BE2C (cell line): ENCODE results near the gene ADD2.

ENCODE experiments used
- DNase-seq: peaks from one replicate; pipeline ENCODE4 v3.0.0-alpha.2; 2020
- H3K27me3 ChIP-seq: fragments of 250-450 bp; sonication (Bioruptor Pico); 2 replicates; pipeline ENCODE4 v1.5.1; 2020; ENCODE audit warnings: mild to moderate bottlenecking
- H3K36me3 ChIP-seq: fragments of 250-450 bp; sonication (Bioruptor Pico); 2 replicates; pipeline ENCODE4 v1.5.1; 2020; ENCODE audit warnings: mild to moderate bottlenecking
- H3K4me1 ChIP-seq: fragments of 250-450 bp; sonication (Bioruptor Pico); 2 replicates; pipeline ENCODE4 v1.5.1; 2020
- H3K4me3 ChIP-seq: 2 replicates; pipeline ENCODE4 v1.5.1; 2011; ENCODE audit warnings: low read depth, low read length
- H3K9me3 ChIP-seq: fragments of 250-450 bp; sonication (Bioruptor Pico); 2 replicates; pipeline ENCODE4 v1.5.1; 2020
- CTCF ChIP-seq: IDR thresholded peaks from 2 replicates; pipeline ENCODE4 v1.5.1; 2012; ENCODE audit warnings: mild to moderate bottlenecking, low read depth, low read length

The ADD2 gene

DNA sequence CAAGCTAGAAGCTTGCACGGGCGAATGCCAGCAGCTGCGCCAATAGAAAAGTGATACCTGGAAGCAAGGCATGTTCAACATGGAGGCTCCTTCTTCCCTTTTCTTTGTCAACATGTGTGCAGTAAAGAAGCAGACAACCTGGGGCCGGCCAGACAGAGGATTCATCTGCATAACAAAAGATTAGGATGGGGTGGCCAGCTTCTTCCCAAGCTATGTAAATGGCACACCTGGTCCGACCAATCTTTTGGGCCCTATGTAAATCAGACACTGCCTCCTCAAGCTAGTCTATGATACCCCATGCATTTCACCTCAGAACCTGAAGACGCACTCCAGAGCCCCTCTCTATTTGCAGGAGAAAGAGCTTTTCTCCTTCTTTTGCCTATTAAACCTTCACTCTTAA, 148.0 kb downstream of the ADD2 start:
- no peaks in the 10 kb centered on the region for H3K36me3 ChIP-seq
- no peak for TF ChIP-seq CTCF
- H3K4me1 ChIP-seq = no peaks in the 10 kb centered on the region
- no peak for DNase-seq
- no peaks in the 10 kb centered on the region for H3K9me3 ChIP-seq
- H3K4me3 ChIP-seq = no peak overlapping the region
- H3K27me3 ChIP-seq = no peaks in the 10 kb centered on the region

DNA sequence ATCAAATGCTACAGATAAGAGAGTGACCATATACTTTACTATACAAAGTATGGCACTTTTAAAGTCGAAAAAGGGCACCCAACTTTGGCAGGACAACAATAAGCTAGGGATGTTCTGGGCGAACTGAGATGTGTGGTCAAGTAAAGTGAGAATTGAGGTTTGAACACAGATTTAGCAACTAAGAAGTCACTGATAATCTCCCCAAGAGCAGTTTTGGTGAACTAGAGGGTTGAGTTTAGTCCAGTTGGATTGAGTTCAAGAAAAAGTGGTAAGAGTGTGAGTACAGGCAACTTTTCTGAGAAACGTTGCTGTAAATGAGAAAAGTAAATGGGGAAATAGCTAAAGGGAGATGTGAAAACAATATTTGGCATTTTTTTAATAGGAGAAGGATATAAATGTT, 148.8 kb downstream of the ADD2 start:
- Histone ChIP-seq H3K36me3 (no peaks in the 10 kb centered on the region), H3K9me3 (no peaks in the 10 kb centered on the region), H3K27me3 (no peaks in the 10 kb centered on the region), H3K4me3 (no peak overlapping the region), H3K4me1 (no peaks in the 10 kb centered on the region)
- no peak for TF ChIP-seq CTCF
- no peak for DNase-seq

DNA sequence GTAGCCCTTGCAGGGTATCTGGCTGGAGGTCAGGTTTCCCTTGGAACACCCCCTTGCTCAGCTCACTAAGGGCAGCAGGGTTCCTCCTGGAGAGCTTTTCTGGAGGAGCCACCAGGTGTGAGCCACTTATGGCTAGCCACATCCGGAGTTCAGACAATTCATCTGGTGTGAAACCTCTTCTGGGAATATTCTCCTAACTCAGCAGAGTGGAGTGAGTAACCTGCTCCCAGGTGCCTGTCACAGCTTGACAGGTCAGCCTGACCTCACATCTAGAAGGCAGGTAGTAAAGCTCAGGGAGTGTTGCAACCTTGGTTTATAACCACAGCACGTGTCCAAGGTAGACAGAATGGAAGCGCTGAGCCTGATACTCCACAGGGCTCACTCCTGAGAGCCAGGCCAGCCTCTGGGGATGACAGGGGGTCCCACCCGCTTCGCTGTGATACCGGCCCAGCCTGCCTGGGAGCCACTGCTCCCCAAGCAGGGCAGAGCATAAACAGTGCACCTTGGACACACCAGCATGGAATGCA, 151.8 kb downstream of the ADD2 start:
- Histone ChIP-seq H3K27me3 (no peaks in the 10 kb centered on the region), H3K4me1 (no peaks in the 10 kb centered on the region), H3K36me3 (no peaks in the 10 kb centered on the region), H3K4me3 (no peak overlapping the region), H3K9me3 (no peaks in the 10 kb centered on the region)
- no peak for DNase-seq
- no peak for TF ChIP-seq CTCF

DNA sequence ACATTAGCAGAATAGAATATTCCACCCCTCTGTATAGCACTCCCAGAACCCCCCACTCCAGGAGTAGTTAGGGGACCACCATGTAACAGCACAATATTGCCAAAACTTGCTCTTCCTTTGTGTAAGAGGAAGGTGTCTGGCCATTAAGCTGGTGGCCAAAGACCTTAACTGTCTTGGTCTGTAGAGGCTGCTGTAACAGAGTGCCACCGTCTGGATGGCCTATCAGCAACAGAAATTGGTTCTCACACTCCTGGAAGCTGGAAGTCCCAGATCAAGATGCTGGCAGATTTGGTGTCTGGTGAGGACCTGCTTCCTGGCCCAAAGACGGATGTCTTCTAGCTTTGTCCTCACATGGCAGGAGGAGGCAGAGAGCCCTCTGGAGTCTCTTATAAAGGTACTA, 152.8 kb downstream of the ADD2 start:
- Histone ChIP-seq H3K9me3 (no peaks in the 10 kb centered on the region), H3K27me3 (no peaks in the 10 kb centered on the region), H3K4me1 (no peaks in the 10 kb centered on the region), H3K4me3 (no peak overlapping the region), H3K36me3 (no peaks in the 10 kb centered on the region)
- TF ChIP-seq CTCF = no peak
- no peak for DNase-seq

GRCh38 chr2:70613521-70613920, 154.5 kb downstream of the ADD2 start:
- H3K36me3 ChIP-seq = no peaks in the 10 kb centered on the region
- no peak for DNase-seq
- H3K9me3 ChIP-seq = no peaks in the 10 kb centered on the region
- H3K27me3 ChIP-seq = no peaks in the 10 kb centered on the region
- no peak for TF ChIP-seq CTCF
- H3K4me3 ChIP-seq = no peak overlapping the region
- H3K4me1 ChIP-seq = no peaks in the 10 kb centered on the region

DNA sequence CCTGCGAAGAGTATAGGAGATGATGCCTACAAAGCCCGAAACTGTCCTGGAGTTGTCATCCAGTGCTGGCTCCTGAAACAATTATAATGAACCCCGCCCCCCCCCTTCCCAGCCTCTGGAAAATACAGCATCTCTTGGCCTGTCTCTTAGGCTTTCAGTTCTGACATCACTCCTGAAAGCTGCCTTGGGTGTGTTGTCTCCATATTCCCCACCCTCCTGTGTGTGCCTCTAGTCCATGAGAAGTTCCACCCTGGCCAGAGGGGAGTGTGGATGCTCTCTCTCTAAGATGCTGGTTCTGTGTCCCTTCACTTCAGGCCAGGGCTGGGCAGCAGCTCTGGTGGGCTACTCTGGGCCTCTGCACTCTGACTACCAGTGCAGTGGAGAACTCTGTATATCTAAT, 155.4 kb downstream of the ADD2 start:
- no peaks in the 10 kb centered on the region for H3K27me3 ChIP-seq
- no peaks in the 10 kb centered on the region for H3K36me3 ChIP-seq
- no peak for DNase-seq
- no peaks in the 10 kb centered on the region for H3K9me3 ChIP-seq
- H3K4me3 ChIP-seq = no peak overlapping the region
- TF ChIP-seq CTCF = no peak
- no peaks in the 10 kb centered on the region for H3K4me1 ChIP-seq
